Activated CD8-positive, alpha-beta T cell treated with anti-CD3 and anti-CD28 coated beads for 36 hours (primary cell): ENCODE results near the gene NAIF1. TPM values are rescaled to one million over a fixed set of nuclear protein-coding genes. Genes with fewer than 3 reads are reported as not detected.

ENCODE experiments used
- ATAC-seq: fragments of 200-7000 bp; cut with Tn5 transposase; one replicate; pipeline ENCODE4 v1.10.0; 2021; ENCODE audit warnings: mild to moderate bottlenecking, moderate library complexity
- CTCF ChIA-PET: fragments of 350-600 bp; sonication (Branson Sonifier 250); formaldehyde crosslinking; loops from one replicate; lab custom pipeline; 2021; ENCODE audit warnings: antibody characterized with exemption; lab: Charles Lee
- POLR2A ChIA-PET: fragments of 350-600 bp; sonication (Branson Sonifier 250); formaldehyde crosslinking; loops from one replicate; lab custom pipeline; 2021; ENCODE audit warnings: antibody characterized with exemption; lab: Charles Lee
- DNase-seq: peaks from one replicate; pipeline ENCODE4 v3.0.0-alpha.2; 2020
- H3K27ac Mint-ChIP-seq: one replicate; pipeline ENCODE4 v1.8.0; 2021; ENCODE audit warnings: mild to moderate bottlenecking, mixed read lengths
- H3K27me3 Mint-ChIP-seq: one replicate; pipeline ENCODE4 v1.8.0; 2021; ENCODE audit warnings: mixed read lengths
- H3K36me3 Mint-ChIP-seq: one replicate; pipeline ENCODE4 v1.8.0; 2021; ENCODE audit warnings: low read depth, mixed read lengths
- H3K4me1 Mint-ChIP-seq: one replicate; pipeline ENCODE4 v1.8.0; 2021; ENCODE audit warnings: low read depth, mixed read lengths
- H3K4me3 Mint-ChIP-seq: one replicate; pipeline ENCODE4 v1.8.0; 2021; ENCODE audit warnings: mild to moderate bottlenecking, moderate library complexity, mixed read lengths
- H3K9me3 Mint-ChIP-seq: one replicate; pipeline ENCODE4 v1.8.0; 2021; ENCODE audit warnings: mixed read lengths
- CTCF ChIP-seq: fragments of 200-600 bp; IDR thresholded peaks from one replicate; pipeline ENCODE4 v1.8.0; 2022; ENCODE audit warnings: antibody characterized with exemption, mild to moderate bottlenecking
- intact Hi-C: fragments of 100-400 bp; cut with micrococcal nuclease; formaldehyde crosslinking; loops from one replicate; pipeline ENCODE4 v1.10.0; 2022
- total RNA-seq, 2 experiments: library from RNA; stranded (reverse); gene quantifications; one replicate each; pipeline ENCODE4 v1.2.3, GENCODE V29; 2021

NAIF1 gene
- total RNA-seq, 2 experiments from 2014 or later, result 8.4 to 11.8 TPM

GRCh38 chr9:128021098-128021497 is 46.0 kb downstream of the NAIF1 start:
- ATAC-seq (no peak), DNase-seq (no peak)
- ChIA-PET CTCF (interaction anchor here (1.3 to 24.9 kb wide), 5 partner anchors 14 to 97 kb away, joined by 4 to 631 read pairs (median 6); no protein-coding TSS in a partner anchor), POLR2A (interaction anchor here (1.2 to 1.6 kb wide), 4 partner anchors 14 to 40 kb away, joined by 3 to 6 read pairs (median 4); partner anchors contain the start of gene EEIG1)
- Mint-ChIP-seq H3K27ac (peak overlapping the region; percentile 8), H3K36me3 (no peaks in the 10 kb centered on the region), H3K27me3 (no peaks in the 10 kb centered on the region), H3K4me1 (peaks cover 56% of the 10 kb centered on the region), H3K9me3 (no peaks in the 10 kb centered on the region), H3K4me3 (no peak overlapping the region)
- intact Hi-C loops, result no loop called here
- TF ChIP-seq CTCF, result no peak

GRCh38 chr9:128020692-128021091 is 46.4 kb downstream of the NAIF1 start:
- ChIA-PET CTCF (interaction anchor here (1.3 to 24.9 kb wide), 5 partner anchors 14 to 97 kb away, joined by 4 to 631 read pairs (median 6); no protein-coding TSS in a partner anchor), POLR2A (interaction anchor here (1.2 to 1.6 kb wide), 4 partner anchors 13 to 40 kb away, joined by 3 to 6 read pairs (median 4); partner anchors contain the start of gene EEIG1)
- DNase-seq, result no peak
- Mint-ChIP-seq H3K27ac (peak overlapping the region; percentile 8), H3K4me1 (peaks cover 52% of the 10 kb centered on the region), H3K27me3 (no peaks in the 10 kb centered on the region), H3K9me3 (no peaks in the 10 kb centered on the region), H3K36me3 (no peaks in the 10 kb centered on the region), H3K4me3 (no peak overlapping the region)
- peak; percentile 19 for TF ChIP-seq CTCF
- ATAC-seq, result no peak
- intact Hi-C loops, result no loop called here

- H3K27me3 Mint-ChIP-seq, result no peaks in the 10 kb centered on the region
- POLR2A ChIA-PET, result interaction anchor here (2.0 kb wide), 1 partner anchor 10 kb away, joined by 9 read pairs; no protein-coding TSS in a partner anchor
- CTCF ChIA-PET, result interaction anchor here (24.9 kb wide), 1 partner anchor 63 kb away, joined by 631 read pairs; no protein-coding TSS in a partner anchor
- no peak for TF ChIP-seq CTCF
- no peak overlapping the region for H3K27ac Mint-ChIP-seq
- H3K4me1 Mint-ChIP-seq, result peaks cover 13% of the 10 kb centered on the region
- intact Hi-C loops, result no loop called here
- H3K4me3 Mint-ChIP-seq, result no peak overlapping the region
- ATAC-seq (no peak), DNase-seq (no peak)
- no peaks in the 10 kb centered on the region for H3K36me3 Mint-ChIP-seq
- no peaks in the 10 kb centered on the region for H3K9me3 Mint-ChIP-seq
Observed at GRCh38 chr9:128015696-128016095, 51.4 kb downstream of the NAIF1 start.

Other genes with a start within 250 kb of the NAIF1 start
- gene ENG, start 212.7 kb downstream of the NAIF1 start, total RNA-seq, result 10 to 100 TPM; 14.2 to 15.0 TPM
- gene AK1, start 189.6 kb downstream of the NAIF1 start, total RNA-seq, result 10 to 100 TPM; 12.1 to 14.8 TPM
- gene ST6GALNAC6, start 167.7 kb downstream of the NAIF1 start, total RNA-seq, result 10 to 100 TPM; 36.9 to 38.8 TPM
- gene ST6GALNAC4, start 150.3 kb downstream of the NAIF1 start, total RNA-seq, result 10 to 100 TPM; 34.3 to 34.9 TPM
- gene PIP5KL1, start 136.5 kb downstream of the NAIF1 start, total RNA-seq, result 1 to 10 TPM; 1.7 to 2.5 TPM
- 10 to 100 TPM; 41.3 to 43.9 TPM for gene DPM2, start 129.5 kb downstream of the NAIF1 start, total RNA-seq
- 10 to 100 TPM; 79.7 to 81.5 TPM for gene EEIG1, start 86.3 kb downstream of the NAIF1 start, total RNA-seq
- gene SLC25A25, start 912 bp upstream of the NAIF1 start, total RNA-seq, result 10 to 100 TPM; 12.9 to 14.6 TPM
- gene PTGES2, start 60.4 kb upstream of the NAIF1 start, total RNA-seq, result 10 to 100 TPM; 40.8 to 49.5 TPM
- gene LCN2, start 82.1 kb upstream of the NAIF1 start, total RNA-seq, result not detected
- 100 to 1,000 TPM; 127 to 132 TPM for gene BBLN, start 92.9 kb upstream of the NAIF1 start, total RNA-seq
- gene CIZ1, start 124.3 kb upstream of the NAIF1 start, total RNA-seq, result 10 to 100 TPM; 75.7 to 77.1 TPM
- under 1 TPM; 0.36 to 0.59 TPM for gene DNM1, start 136.1 kb upstream of the NAIF1 start, total RNA-seq
- 10 to 100 TPM; 29.8 to 34.6 TPM for gene GOLGA2, start 208.7 kb upstream of the NAIF1 start, total RNA-seq
- gene SWI5, start 209.0 kb upstream of the NAIF1 start, total RNA-seq, result 10 to 100 TPM; 12.4 to 13.3 TPM